NCI-H526 (cell line): ENCODE results near the gene TMEM79.
A peak's percentile ranks its signal among the peaks of the same experiment; 100 is the strongest.
"Not testable (repeated sequence)": the region's sequence is repeated elsewhere in the genome, so short reads cannot be mapped to it uniquely, and the experiment has no call there.

Experiments
- DNase-seq, 2 experiments: peaks; one replicate each; lab custom pipeline; 2025; lab: John Stamatoyannopoulos, UW

Gene TMEM79

DNA sequence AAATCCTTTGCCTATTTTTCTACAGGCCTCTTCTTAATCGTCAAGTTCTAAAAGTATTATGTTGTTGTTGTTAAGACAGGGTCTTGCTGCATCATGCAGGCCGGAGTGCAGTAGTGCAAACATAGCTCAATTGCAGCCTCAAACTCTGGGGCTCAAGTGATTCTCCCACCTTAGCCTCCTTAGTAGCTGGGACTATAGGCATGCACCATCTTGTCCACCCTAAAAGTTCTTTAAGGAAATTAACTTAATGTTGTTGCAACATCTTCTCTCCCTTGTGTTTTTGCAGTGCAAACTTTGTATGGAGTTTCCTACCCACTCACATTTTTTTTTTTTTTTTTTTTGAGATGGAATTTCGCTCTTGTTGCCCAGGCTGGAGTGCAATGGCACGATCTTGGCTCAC is 19.1 kb downstream of the TMEM79 start:
- DNase-seq: no peak

- no peak for DNase-seq
These were observed 21.1 kb downstream of the TMEM79 start for GRCh38 chr1:156305215-156305614.

DNA sequence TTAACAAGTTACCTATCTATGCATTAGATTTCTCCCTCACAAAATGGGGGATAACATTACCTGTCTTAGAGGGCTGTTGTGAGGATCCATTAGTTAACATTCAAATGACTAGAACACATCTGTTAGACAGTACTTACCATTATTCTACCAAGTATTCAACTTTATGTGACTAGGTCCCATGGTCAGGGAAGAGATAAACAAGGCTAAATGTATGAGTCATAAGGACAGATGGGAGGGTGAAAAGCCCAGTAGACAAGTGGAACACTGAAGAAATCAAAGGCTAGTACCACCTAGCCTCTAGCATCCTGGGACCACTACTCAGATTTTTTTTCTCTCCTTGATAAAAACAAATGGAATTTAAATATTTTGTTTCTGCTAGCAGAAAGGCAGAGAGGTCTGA is 24.0 kb downstream of the TMEM79 start:
- no peak for DNase-seq

DNA sequence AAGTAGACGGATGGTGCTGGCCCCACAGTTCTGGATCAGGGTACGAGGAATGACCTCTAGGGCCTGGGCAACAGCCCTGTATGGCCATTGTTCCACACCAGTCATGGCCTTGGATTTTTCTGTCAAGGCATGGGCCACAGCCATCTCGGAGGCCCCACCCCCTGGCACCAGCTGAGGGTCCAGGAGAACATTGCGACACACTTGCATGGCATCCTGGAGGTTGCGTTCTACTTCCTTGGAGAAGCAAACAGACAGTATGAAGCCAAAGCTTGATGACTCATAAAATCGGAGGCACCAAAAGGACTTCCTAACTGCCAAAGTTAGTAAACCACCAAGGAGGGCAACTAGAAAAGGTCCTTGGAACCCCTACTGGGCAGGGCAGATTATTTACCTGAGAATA is 26.8 kb downstream of the TMEM79 start:
- no peak for DNase-seq

DNA sequence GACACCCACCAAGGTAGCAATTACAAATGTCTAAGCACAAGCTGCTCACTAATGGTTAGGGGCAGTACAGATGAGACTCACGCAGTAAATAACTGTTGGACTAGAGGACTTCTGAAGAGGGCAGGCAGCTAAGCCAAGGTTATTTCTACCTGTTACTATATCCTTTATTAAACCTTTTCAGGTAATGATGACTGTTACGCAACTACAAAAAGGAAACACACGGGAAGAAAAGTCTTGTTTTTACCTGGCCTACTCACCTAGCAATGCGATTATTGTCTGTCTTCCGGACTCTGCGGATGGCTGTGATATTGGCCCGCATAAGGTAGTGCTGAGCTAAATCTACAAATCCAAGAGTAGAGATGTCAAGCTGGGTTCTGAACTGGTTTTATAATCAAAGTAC is 32.8 kb downstream of the TMEM79 start:
- DNase-seq: no peak

DNA sequence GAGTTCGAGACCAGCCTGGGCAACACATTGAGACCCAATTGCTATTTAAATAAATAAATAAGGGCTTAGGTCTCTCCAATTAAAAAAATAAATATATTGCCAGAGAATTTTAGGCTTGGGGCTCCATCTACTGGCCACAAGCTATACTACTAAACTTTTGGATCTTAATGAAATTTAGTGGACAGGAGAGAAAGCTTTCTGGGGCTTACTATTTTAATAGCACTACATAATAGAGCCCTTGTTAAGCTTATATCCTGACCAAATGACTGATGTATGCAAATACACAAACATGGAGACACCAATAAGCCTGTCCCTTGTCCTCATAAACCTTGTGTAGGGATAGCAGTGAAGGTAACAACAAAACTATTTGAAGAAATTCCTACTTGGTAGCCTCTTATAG is 35.5 kb downstream of the TMEM79 start:
- peak; percentile 50 to 71 for DNase-seq

DNA sequence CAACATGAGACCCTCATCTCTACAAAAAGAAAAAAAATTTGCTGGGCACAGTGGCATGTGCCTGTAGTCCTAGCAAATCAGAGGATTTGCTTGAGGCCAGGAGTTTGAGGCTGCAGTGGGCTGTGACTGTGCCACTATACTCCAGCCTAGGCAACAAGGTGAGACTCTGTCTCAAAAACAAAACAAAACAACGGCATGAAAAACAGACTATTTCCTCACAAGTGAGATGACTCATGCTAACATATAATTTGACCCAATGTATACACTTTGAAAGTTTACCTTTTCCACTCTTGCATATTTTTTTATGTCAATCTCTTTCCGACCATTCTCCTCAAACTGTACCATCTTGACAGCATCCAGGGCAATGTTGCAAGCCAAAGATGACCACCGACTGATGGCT is 36.4 kb downstream of the TMEM79 start:
- no peak for DNase-seq

- not testable (repeated sequence) for DNase-seq
These were observed 39.1 kb downstream of the TMEM79 start for GRCh38 chr1:156323179-156323578.

- DNase-seq: peak in 1 of 2 experiments; percentile 50
These were observed 52.1 kb downstream of the TMEM79 start for GRCh38 chr1:156336242-156336641.

GRCh38 chr1:156337052-156337887 is 53.1 kb downstream of the TMEM79 start:
- DNase-seq: no peak

DNA sequence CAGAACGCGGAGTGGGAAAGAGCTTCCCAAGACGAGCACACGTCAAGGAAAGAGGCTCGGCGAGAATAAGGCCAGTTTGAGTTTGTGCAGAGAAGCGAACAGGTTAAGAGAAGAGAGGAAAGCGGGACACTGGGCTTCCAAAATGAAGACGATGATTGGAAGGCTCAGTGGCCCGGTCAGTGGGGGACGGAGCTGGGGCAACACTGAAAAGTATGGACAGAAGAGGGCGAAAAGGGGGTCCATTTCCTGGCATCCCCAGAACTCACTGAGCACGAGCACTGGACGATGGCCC is 53.7 kb downstream of the TMEM79 start:
- no peak for DNase-seq

GRCh38 chr1:156338180-156338976 is 54.3 kb downstream of the TMEM79 start, which contains the start of the genes CCT3 and TSACC:
Gene CCT3, minus strand, starts transcription at chr1:156338292. Its CDS starts 108 bp downstream, at chr1:156338184.
Gene TSACC, plus strand, starts transcription at chr1:156338526. Its CDS starts 1,232 bp downstream, at chr1:156339758.
- DNase-seq: peak; percentile 100
